Activated CD8-positive, alpha-beta T cell treated with anti-CD3 and anti-CD28 coated beads, Interleukin-2, amount 10 ng/mL, durations not matched to agents 7 days and 5 days (primary cell): ENCODE results near the gene REEP1. TPM values are rescaled to one million over a fixed set of nuclear protein-coding genes. Genes with fewer than 3 reads are reported as not detected.

Source experiments
- ATAC-seq: fragments of 150-1000 bp; cut with Tn5 transposase; one replicate; pipeline ENCODE4 v1.10.0; 2021; ENCODE audit warnings: moderate library complexity
- CTCF ChIA-PET: fragments of 350-600 bp; sonication (Branson Sonifier 250); formaldehyde crosslinking; loops from one replicate; lab custom pipeline; 2021; ENCODE audit warnings: antibody characterized with exemption; lab: Charles Lee
- POLR2A ChIA-PET: fragments of 350-600 bp; sonication (Branson Sonifier 250); formaldehyde crosslinking; loops from one replicate; lab custom pipeline; 2021; ENCODE audit warnings: antibody characterized with exemption; lab: Charles Lee
- DNase-seq: peaks from one replicate; pipeline ENCODE4 v3.0.0-alpha.2; 2020
- H3K27ac Mint-ChIP-seq: one replicate; pipeline ENCODE4 v1.8.0; 2021; ENCODE audit warnings: mild to moderate bottlenecking, mixed read lengths
- H3K27me3 Mint-ChIP-seq: one replicate; pipeline ENCODE4 v1.8.0; 2021; ENCODE audit warnings: low read depth, mixed read lengths
- H3K36me3 Mint-ChIP-seq: one replicate; pipeline ENCODE4 v1.8.0; 2021; ENCODE audit warnings: low read depth, mixed read lengths
- H3K4me1 Mint-ChIP-seq: one replicate; pipeline ENCODE4 v1.8.0; 2021; ENCODE audit warnings: low read depth, mixed read lengths
- H3K4me3 Mint-ChIP-seq: one replicate; pipeline ENCODE4 v1.8.0; 2021; ENCODE audit warnings: mild to moderate bottlenecking, mixed read lengths
- H3K9me3 Mint-ChIP-seq: one replicate; pipeline ENCODE4 v1.8.0; 2022; ENCODE audit warnings: mixed read lengths; ENCODE audit not compliant: insufficient read depth
- total RNA-seq, 2 experiments: library from RNA; stranded (reverse); gene quantifications; one replicate each; pipeline ENCODE4 v1.2.3, GENCODE V29; 2021

The REEP1 gene
- total RNA-seq: under 1 TPM in 1 of 2 experiments, not detected in 1; 0.21 TPM

- DNase-seq (no peak), ATAC-seq (peak; percentile 88)
- POLR2A ChIA-PET: interaction anchor here (0.6 kb wide), 1 partner anchor 22 kb away, joined by 3 read pairs; no protein-coding TSS in a partner anchor
- Mint-ChIP-seq H3K9me3 (no peaks in the 10 kb centered on the region), H3K27ac (no peak within 1 kb of the TSS), H3K27me3 (peaks cover 79% of the 10 kb centered on the region), H3K36me3 (peaks cover 1% of the 10 kb centered on the region), H3K4me1 (peaks cover 16% of the 10 kb centered on the region), H3K4me3 (peak within 1 kb of the TSS; percentile 71)
- CTCF ChIA-PET: interaction anchor here (2.5 kb wide), 1 partner anchor 116 kb away, joined by 8 read pairs; no protein-coding TSS in a partner anchor
Measured at GRCh38 chr2:86337244-86337835, at the start of gene REEP1. REEP1 (minus strand) TSS chr2:86337626; CDS start chr2:86337510, 116 bp downstream.

GRCh38 chr2:86383844-86384243 lies 46.4 kb upstream of the REEP1 start:
- Mint-ChIP-seq H3K27ac (no peak overlapping the region), H3K36me3 (no peaks in the 10 kb centered on the region), H3K27me3 (peaks cover 3% of the 10 kb centered on the region), H3K4me1 (no peaks in the 10 kb centered on the region), H3K4me3 (no peak overlapping the region), H3K9me3 (no peaks in the 10 kb centered on the region)
- DNase-seq: no peak
- POLR2A ChIA-PET: no interaction called here
- CTCF ChIA-PET: no interaction called here
- ATAC-seq: no peak

- Mint-ChIP-seq H3K27ac (no peak overlapping the region), H3K27me3 (peaks cover 4% of the 10 kb centered on the region), H3K4me3 (no peak overlapping the region), H3K4me1 (no peaks in the 10 kb centered on the region), H3K36me3 (no peaks in the 10 kb centered on the region), H3K9me3 (no peaks in the 10 kb centered on the region)
- DNase-seq (no peak), ATAC-seq (no peak)
- POLR2A ChIA-PET: no interaction called here
- CTCF ChIA-PET: interaction anchor here (1.3 kb wide), 1 partner anchor 9 kb away, joined by 4 read pairs; no protein-coding TSS in a partner anchor
Measured at GRCh38 chr2:86382698-86383097, 45.3 kb upstream of the REEP1 start.

- H3K36me3 Mint-ChIP-seq: no peaks in the 10 kb centered on the region
- POLR2A ChIA-PET: no interaction called here
- no peak for DNase-seq
- H3K4me1 Mint-ChIP-seq: no peaks in the 10 kb centered on the region
- H3K27me3 Mint-ChIP-seq: peaks cover 4% of the 10 kb centered on the region
- no peaks in the 10 kb centered on the region for H3K9me3 Mint-ChIP-seq
- CTCF ChIA-PET: interaction anchor here (1.3 to 1.4 kb wide), 2 partner anchors 9 to 161 kb away, joined by 4 read pairs; no protein-coding TSS in a partner anchor
- no peak for ATAC-seq
- H3K27ac Mint-ChIP-seq: no peak overlapping the region
- no peak overlapping the region for H3K4me3 Mint-ChIP-seq
Measured at GRCh38 chr2:86382108-86382507, 44.7 kb upstream of the REEP1 start.

GRCh38 chr2:86378469-86378868 lies 41.0 kb upstream of the REEP1 start:
- H3K4me1 Mint-ChIP-seq: no peaks in the 10 kb centered on the region
- no peaks in the 10 kb centered on the region for H3K36me3 Mint-ChIP-seq
- ATAC-seq (no peak), DNase-seq (no peak)
- peaks cover 8% of the 10 kb centered on the region for H3K27me3 Mint-ChIP-seq
- H3K27ac Mint-ChIP-seq: no peak overlapping the region
- POLR2A ChIA-PET: no interaction called here
- no peak overlapping the region for H3K4me3 Mint-ChIP-seq
- CTCF ChIA-PET: no interaction called here
- H3K9me3 Mint-ChIP-seq: no peaks in the 10 kb centered on the region

GRCh38 chr2:86375623-86376022 lies 38.2 kb upstream of the REEP1 start:
- Mint-ChIP-seq H3K9me3 (no peaks in the 10 kb centered on the region), H3K4me3 (no peak overlapping the region), H3K36me3 (no peaks in the 10 kb centered on the region), H3K27ac (no peak overlapping the region), H3K27me3 (peaks cover 8% of the 10 kb centered on the region), H3K4me1 (peaks cover 10% of the 10 kb centered on the region)
- ATAC-seq (no peak), DNase-seq (no peak)
- ChIA-PET CTCF (no interaction called here), POLR2A (no interaction called here)

- ATAC-seq: no peak
- Mint-ChIP-seq H3K36me3 (peaks cover 2% of the 10 kb centered on the region), H3K9me3 (peaks cover 4% of the 10 kb centered on the region), H3K27ac (no peak overlapping the region), H3K27me3 (peaks cover 4% of the 10 kb centered on the region), H3K4me1 (peaks cover 20% of the 10 kb centered on the region), H3K4me3 (no peak overlapping the region)
- ChIA-PET CTCF (interaction anchor here (1.0 to 2.7 kb wide), 6 partner anchors 10 to 152 kb away, joined by 3 to 6 read pairs (median 5); partner anchors contain the start of gene KDM3A), POLR2A (interaction anchor here (1.0 kb wide), 1 partner anchor 267 kb away, joined by 3 read pairs; the partner anchor contains the start of gene POLR1A)
- DNase-seq: no peak
Measured at GRCh38 chr2:86372641-86373502, 35.4 kb upstream of the REEP1 start.

GRCh38 chr2:86372133-86372532 lies 34.7 kb upstream of the REEP1 start:
- H3K36me3 Mint-ChIP-seq: peaks cover 2% of the 10 kb centered on the region
- peaks cover 24% of the 10 kb centered on the region for H3K4me1 Mint-ChIP-seq
- H3K4me3 Mint-ChIP-seq: no peak overlapping the region
- ATAC-seq (no peak), DNase-seq (no peak)
- ChIA-PET CTCF (interaction anchor here (1.0 to 2.7 kb wide), 5 partner anchors 9 to 152 kb away, joined by 3 to 6 read pairs (median 6); partner anchors contain the start of gene KDM3A), POLR2A (interaction anchor here (0.7 kb wide), 1 partner anchor 48 kb away, joined by 3 read pairs; no protein-coding TSS in a partner anchor)
- peak overlapping the region; percentile 21 for H3K27ac Mint-ChIP-seq
- peaks cover 4% of the 10 kb centered on the region for H3K27me3 Mint-ChIP-seq
- H3K9me3 Mint-ChIP-seq: peaks cover 4% of the 10 kb centered on the region

- peaks cover 4% of the 10 kb centered on the region for H3K9me3 Mint-ChIP-seq
- H3K27me3 Mint-ChIP-seq: peaks cover 4% of the 10 kb centered on the region
- H3K36me3 Mint-ChIP-seq: peaks cover 2% of the 10 kb centered on the region
- ChIA-PET CTCF (interaction anchor here (1.1 to 2.7 kb wide), 2 partner anchors 10 to 70 kb away, joined by 3 to 6 read pairs; partner anchors contain the start of gene KDM3A), POLR2A (interaction anchor here (0.7 kb wide), 1 partner anchor 49 kb away, joined by 3 read pairs; no protein-coding TSS in a partner anchor)
- H3K4me3 Mint-ChIP-seq: peak overlapping the region; percentile 22
- peak overlapping the region; percentile 22 for H3K27ac Mint-ChIP-seq
- no peak for ATAC-seq
- no peak for DNase-seq
- peaks cover 28% of the 10 kb centered on the region for H3K4me1 Mint-ChIP-seq
Measured at GRCh38 chr2:86371527-86371926, 34.1 kb upstream of the REEP1 start.

- Mint-ChIP-seq H3K4me3 (no peak overlapping the region), H3K4me1 (peaks cover 28% of the 10 kb centered on the region), H3K27me3 (peaks cover 4% of the 10 kb centered on the region), H3K36me3 (peaks cover 2% of the 10 kb centered on the region), H3K9me3 (peaks cover 4% of the 10 kb centered on the region), H3K27ac (no peak overlapping the region)
- DNase-seq (no peak), ATAC-seq (no peak)
- CTCF ChIA-PET: interaction anchor here (0.9 to 2.7 kb wide), 2 partner anchors 71 to 150 kb away, joined by 6 read pairs; partner anchors contain the start of gene KDM3A
- POLR2A ChIA-PET: no interaction called here
Measured at GRCh38 chr2:86370579-86370978, 33.2 kb upstream of the REEP1 start.

- Mint-ChIP-seq H3K36me3 (peaks cover 2% of the 10 kb centered on the region), H3K27ac (no peak overlapping the region), H3K9me3 (peaks cover 4% of the 10 kb centered on the region), H3K4me1 (peaks cover 32% of the 10 kb centered on the region), H3K27me3 (no peaks in the 10 kb centered on the region), H3K4me3 (no peak overlapping the region)
- ATAC-seq (peak; percentile 67), DNase-seq (peak; percentile 49)
- ChIA-PET CTCF (interaction anchor here (0.6 to 1.4 kb wide), 4 partner anchors 73 to 152 kb away, joined by 3 to 7 read pairs (median 6); partner anchors contain the start of gene KDM3A), POLR2A (interaction anchor here (1.0 to 1.2 kb wide), 3 partner anchors 73 to 74 kb away, joined by 3 to 5 read pairs (median 4); partner anchors contain the start of gene KDM3A)
Measured at GRCh38 chr2:86368161-86368824, 30.9 kb upstream of the REEP1 start.
